GM18511 (cell line): ENCODE measurements around the gene TCEANC.
"Not testable (repeated sequence)": the region's sequence is repeated elsewhere in the genome, so short reads cannot be mapped to it uniquely, and the experiment has no call there.

ENCODE experiments used
- ATAC-seq: cut with Tn5 transposase; IDR thresholded peaks from one replicate; pipeline ENCODE4 v1.9.1; 2021; ENCODE audit warnings: mild to moderate bottlenecking, moderate library complexity; ENCODE audit not compliant: unreplicated experiment

TCEANC gene

GRCh38 chrX:13655674-13656073 lies 2.7 kb downstream of the TCEANC start:
- no peak for ATAC-seq

- ATAC-seq, result no peak
Observed at GRCh38 chrX:13658602-13659001, 5.7 kb downstream of the TCEANC start.

GRCh38 chrX:13659063-13659462 lies 6.1 kb downstream of the TCEANC start:
- no peak for ATAC-seq

GRCh38 chrX:13661735-13662288 lies 8.9 kb downstream of the TCEANC start:
- no peak for ATAC-seq

GRCh38 chrX:13662355-13662791 lies 9.4 kb downstream of the TCEANC start:
- ATAC-seq, result no peak

GRCh38 chrX:13664020-13664419 lies 11.1 kb downstream of the TCEANC start:
- ATAC-seq, result no peak

GRCh38 chrX:13666836-13667235 lies 13.9 kb downstream of the TCEANC start:
- no peak for ATAC-seq

DNA sequence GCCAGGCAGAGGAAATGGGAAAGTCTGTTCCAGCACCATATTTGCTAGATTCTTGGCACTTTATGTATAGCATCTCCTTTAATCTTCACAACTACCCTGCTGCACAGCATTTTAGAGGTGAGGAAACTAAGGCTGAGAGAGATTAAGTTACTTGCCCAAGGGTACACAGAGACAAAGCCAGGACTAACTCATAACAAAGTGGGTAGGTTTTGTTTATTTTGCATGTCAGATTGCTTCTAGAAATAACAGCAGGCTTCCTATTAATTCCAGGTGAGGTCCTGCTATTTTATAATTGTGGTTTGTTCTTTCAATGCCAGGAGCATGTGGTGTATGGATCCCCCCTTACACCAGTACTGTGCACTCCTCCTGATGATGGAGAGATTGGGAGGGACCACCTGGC lies 15.0 kb downstream of the TCEANC start:
- no peak for ATAC-seq

DNA sequence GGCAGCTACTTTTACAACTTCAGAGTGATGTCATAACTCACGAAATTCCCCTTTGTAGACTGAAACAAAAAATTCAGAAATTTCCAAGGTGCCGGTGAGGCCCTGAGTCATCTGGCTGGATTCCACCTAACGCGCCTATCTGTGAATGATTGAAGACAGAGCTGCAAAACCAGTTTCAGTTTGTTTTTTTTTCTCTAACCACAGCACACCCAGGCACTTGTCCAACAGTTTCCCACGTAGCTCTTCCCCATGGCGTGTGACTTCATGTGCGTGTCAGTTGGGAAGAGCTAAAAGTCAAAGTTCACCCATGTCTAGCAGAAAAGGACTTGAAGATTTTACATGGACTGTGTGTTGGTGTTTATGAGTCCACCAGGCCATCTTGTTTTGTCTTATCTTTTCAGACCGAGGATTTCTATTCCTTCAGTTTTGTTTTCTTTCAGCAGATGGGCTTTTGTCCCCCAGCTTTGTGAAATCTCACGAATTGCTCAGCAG lies 16.4 kb downstream of the TCEANC start:
- ATAC-seq, result peak; percentile 89

DNA sequence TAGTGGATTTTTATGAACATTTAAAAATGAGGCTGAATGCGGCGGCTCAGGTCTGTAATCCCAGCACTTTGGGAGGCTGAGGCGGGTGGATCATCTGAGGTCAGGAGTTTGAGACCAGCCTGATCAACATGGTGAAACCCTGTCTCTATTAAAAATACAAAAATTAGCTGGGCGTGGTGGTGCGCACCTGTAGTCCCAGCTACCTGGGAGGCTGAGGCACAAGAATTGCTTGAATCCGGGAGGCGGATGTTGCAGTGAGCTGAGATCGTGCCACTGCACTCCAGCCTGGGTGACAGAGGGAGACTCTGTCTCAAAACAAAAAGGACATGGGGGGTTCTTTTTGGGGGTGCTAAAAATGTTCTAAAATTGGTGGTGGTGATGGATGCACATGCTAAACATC lies 16.8 kb downstream of the TCEANC start:
- not testable (repeated sequence) for ATAC-seq

GRCh38 chrX:13670197-13670596 lies 17.3 kb downstream of the TCEANC start:
- no peak for ATAC-seq

GRCh38 chrX:13673016-13673415 lies 20.1 kb downstream of the TCEANC start:
- ATAC-seq, result no peak

GRCh38 chrX:13676885-13677284 lies 23.9 kb downstream of the TCEANC start:
- no peak for ATAC-seq

DNA sequence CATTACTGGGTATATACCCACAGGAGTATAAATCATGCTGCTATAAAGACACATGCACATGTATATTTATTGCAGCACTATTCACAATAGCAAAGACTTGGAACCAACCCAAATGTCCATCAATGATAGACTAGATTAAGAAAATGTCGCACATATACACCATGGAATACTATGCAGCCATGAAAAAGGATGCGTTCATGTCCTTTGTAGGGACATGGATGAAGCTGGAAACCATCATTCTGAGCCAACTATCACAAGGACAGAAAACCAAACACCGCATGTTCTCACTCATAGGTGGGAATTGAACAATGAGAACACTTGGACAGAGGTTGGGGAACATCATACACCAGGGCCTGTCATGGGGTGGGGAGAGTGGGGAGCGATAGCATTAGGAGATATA lies 26.8 kb downstream of the TCEANC start:
- not testable (repeated sequence) for ATAC-seq

DNA sequence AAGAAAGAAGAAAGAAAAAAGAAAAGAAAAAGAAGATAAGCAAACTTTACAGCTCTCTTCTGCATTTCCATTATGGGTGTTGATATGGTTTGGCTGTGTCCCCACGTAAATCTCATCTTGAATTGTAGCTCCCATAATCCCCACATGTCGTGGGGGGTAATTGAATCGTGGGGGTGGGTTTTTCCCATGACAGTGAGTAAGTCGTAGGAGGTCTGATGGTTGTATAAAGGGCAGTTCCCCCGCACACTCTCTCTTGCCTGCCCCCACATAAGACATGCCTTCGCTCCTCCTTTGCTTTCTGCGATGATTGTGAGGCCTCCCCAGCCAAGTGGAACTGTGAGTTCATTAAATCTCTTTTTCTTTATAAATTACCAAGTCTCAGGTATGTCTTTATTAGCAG lies 28.7 kb downstream of the TCEANC start:
- no peak for ATAC-seq

- ATAC-seq, result no peak
Observed at GRCh38 chrX:13684361-13684760, 31.4 kb downstream of the TCEANC start.

- no peak for ATAC-seq
Observed at GRCh38 chrX:13685126-13685763, 32.3 kb downstream of the TCEANC start.

DNA sequence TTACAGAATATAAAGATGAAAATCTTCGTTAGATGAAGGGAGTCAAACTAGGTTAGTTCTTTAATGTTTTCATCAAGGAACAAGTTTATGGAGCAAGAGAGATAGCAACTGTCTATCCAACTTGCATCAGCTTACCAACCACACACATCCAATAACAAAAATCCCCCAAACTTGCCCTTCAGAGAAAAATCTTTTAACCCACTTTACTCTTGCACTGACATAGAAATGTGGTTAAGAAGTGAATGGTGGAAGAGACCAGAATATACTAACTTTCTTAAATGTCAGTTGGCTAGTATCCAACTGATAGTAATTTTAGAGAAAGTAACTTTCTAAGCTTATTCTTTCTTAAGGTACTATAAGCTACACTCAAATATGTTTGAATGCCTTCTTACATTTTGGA lies 34.3 kb downstream of the TCEANC start:
- ATAC-seq, result no peak

- no peak for ATAC-seq
Observed at GRCh38 chrX:13688384-13688957, 35.5 kb downstream of the TCEANC start.

- peak; percentile 75 for ATAC-seq
Observed at GRCh38 chrX:13688958-13689740, 36.2 kb downstream of the TCEANC start, which contains the start of gene RAB9A. TSS of gene RAB9A (plus strand) at chrX:13689128. CDS start at chrX:13708747, 19,619 bp downstream.

GRCh38 chrX:13689741-13690211 lies 36.8 kb downstream of the TCEANC start:
- ATAC-seq, result no peak
